Inflammatory macrophage (primary cell): Measurements from ENCODE around the gene PATL1.

Experiments
- DNase-seq, 2 donors: peaks; one replicate each; pipeline ENCODE4 v3.0.0-alpha.2; 2020 to 2022

The PATL1 gene

GRCh38 chr11:59614277-59615119 lies 54.3 kb downstream of the PATL1 start:
- DNase-seq = peak in 1 of 2 donors; percentile 4

- DNase-seq = no peak
Observed at GRCh38 chr11:59611570-59612565, 57.0 kb downstream of the PATL1 start.

GRCh38 chr11:59610289-59610688 lies 58.5 kb downstream of the PATL1 start:
- no peak for DNase-seq

GRCh38 chr11:59607703-59608454 lies 61.0 kb downstream of the PATL1 start:
- DNase-seq = no peak

GRCh38 chr11:59602432-59602831 lies 66.4 kb downstream of the PATL1 start:
- DNase-seq = no peak

- no peak for DNase-seq
Observed at GRCh38 chr11:59601788-59602187, 67.0 kb downstream of the PATL1 start.

GRCh38 chr11:59600636-59601035 lies 68.2 kb downstream of the PATL1 start:
- no peak for DNase-seq

GRCh38 chr11:59600234-59600633 lies 68.6 kb downstream of the PATL1 start:
- no peak for DNase-seq

- no peak for DNase-seq
Observed at GRCh38 chr11:59598961-59599360, 69.9 kb downstream of the PATL1 start.
